Activated B cell treated with CpG ODN at 0.5 μM for 24 hours (primary cell): ENCODE data around the gene SELENOH. TPM values are rescaled to one million over a fixed set of nuclear protein-coding genes. Genes with fewer than 3 reads are reported as not detected.

Experiments
- ATAC-seq: fragments of 200-7000 bp; cut with Tn5 transposase; one replicate; pipeline ENCODE4 v1.10.0; 2021; ENCODE audit warnings: low read depth, mild to moderate bottlenecking, moderate library complexity
- CTCF ChIA-PET: fragments of 350-600 bp; sonication (Branson Sonifier 250); formaldehyde crosslinking; loops from one replicate; lab custom pipeline; 2021; ENCODE audit warnings: antibody characterized with exemption; lab: Charles Lee
- POLR2A ChIA-PET: fragments of 350-600 bp; sonication (Branson Sonifier 250); formaldehyde crosslinking; loops from one replicate; lab custom pipeline; 2021; ENCODE audit warnings: antibody characterized with exemption; lab: Charles Lee
- DNase-seq: peaks from one replicate; pipeline ENCODE4 v3.0.0; 2022
- H3K27ac Mint-ChIP-seq: one replicate; pipeline ENCODE4 v1.8.0; 2020; ENCODE audit warnings: mixed read lengths
- H3K27me3 Mint-ChIP-seq: one replicate; pipeline ENCODE4 v1.8.0; 2021; ENCODE audit warnings: mixed read lengths
- H3K36me3 Mint-ChIP-seq: one replicate; pipeline ENCODE4 v1.8.0; 2021; ENCODE audit warnings: low read depth, mixed read lengths
- H3K4me1 Mint-ChIP-seq: one replicate; pipeline ENCODE4 v1.8.0; 2021; ENCODE audit warnings: mixed read lengths
- H3K4me3 Mint-ChIP-seq: one replicate; pipeline ENCODE4 v1.8.0; 2020; ENCODE audit warnings: mild to moderate bottlenecking, mixed read lengths
- H3K9me3 Mint-ChIP-seq: one replicate; pipeline ENCODE4 v1.8.0; 2020; ENCODE audit warnings: mixed read lengths
- CTCF ChIP-seq: fragments of 200-600 bp; IDR thresholded peaks from one replicate; pipeline ENCODE4 v1.8.0; 2022; ENCODE audit warnings: antibody characterized with exemption, mild to moderate bottlenecking
- intact Hi-C: fragments of 100-400 bp; cut with micrococcal nuclease; formaldehyde crosslinking; loops from one replicate; pipeline ENCODE4 v1.15.1; 2024
- total RNA-seq: library from RNA; stranded (reverse); gene quantifications from 2 replicates; pipeline ENCODE4 v1.2.3, GENCODE V29; 2022

SELENOH gene
- total RNA-seq, 1 donor from 2014 or later: 210 TPM

- ChIA-PET CTCF (interaction anchor here (1.4 kb wide), 1 partner anchor 14 kb away, joined by 5 read pairs; no protein-coding TSS in a partner anchor), POLR2A (interaction anchor here (1.0 to 1.8 kb wide), 3 partner anchors 42 to 791 kb away, joined by 3 to 8 read pairs (median 5); partner anchors contain the start of gene SELENOH)
- H3K4me1 Mint-ChIP-seq: peaks cover 75% of the 10 kb centered on the region
- H3K4me3 Mint-ChIP-seq: peak overlapping the region; percentile 75
- DNase-seq: no peak
- no peak for ATAC-seq
- TF ChIP-seq CTCF: no peak
- intact Hi-C loops: no loop called here
- no peaks in the 10 kb centered on the region for H3K9me3 Mint-ChIP-seq
- peak overlapping the region; percentile 92 for H3K27ac Mint-ChIP-seq
- no peaks in the 10 kb centered on the region for H3K27me3 Mint-ChIP-seq
- H3K36me3 Mint-ChIP-seq: peaks cover 3% of the 10 kb centered on the region
Observed at GRCh38 chr11:57786436-57786835, 45.1 kb downstream of the SELENOH start.

GRCh38 chr11:57787006-57787604 lies 45.8 kb downstream of the SELENOH start:
- H3K27ac Mint-ChIP-seq: peak overlapping the region; percentile 92
- peaks cover 3% of the 10 kb centered on the region for H3K36me3 Mint-ChIP-seq
- intact Hi-C loops: no loop called here
- TF ChIP-seq CTCF: no peak
- DNase-seq: no peak
- H3K4me1 Mint-ChIP-seq: peaks cover 77% of the 10 kb centered on the region
- no peaks in the 10 kb centered on the region for H3K27me3 Mint-ChIP-seq
- ChIA-PET CTCF (interaction anchor here (1.4 kb wide), 1 partner anchor 13 kb away, joined by 5 read pairs; no protein-coding TSS in a partner anchor), POLR2A (interaction anchor here (1.1 kb wide), 1 partner anchor 46 kb away, joined by 8 read pairs; the partner anchor contains the start of gene SELENOH)
- H3K4me3 Mint-ChIP-seq: peak overlapping the region; percentile 35
- no peak for ATAC-seq
- H3K9me3 Mint-ChIP-seq: no peaks in the 10 kb centered on the region

- intact Hi-C loops: no loop called here
- ATAC-seq (no peak), DNase-seq (no peak)
- ChIA-PET POLR2A (interaction anchor here (0.7 kb wide), 1 partner anchor 76 kb away, joined by 3 read pairs; the partner anchor contains the start of gene MED19), CTCF (interaction anchor here (0.9 kb wide), 1 partner anchor 12 kb away, joined by 3 read pairs; no protein-coding TSS in a partner anchor)
- TF ChIP-seq CTCF: no peak
- peak overlapping the region; percentile 21 for H3K27ac Mint-ChIP-seq
- H3K36me3 Mint-ChIP-seq: peaks cover 5% of the 10 kb centered on the region
- peaks cover 77% of the 10 kb centered on the region for H3K4me1 Mint-ChIP-seq
- no peaks in the 10 kb centered on the region for H3K27me3 Mint-ChIP-seq
- H3K9me3 Mint-ChIP-seq: no peaks in the 10 kb centered on the region
- H3K4me3 Mint-ChIP-seq: no peak overlapping the region
Observed at GRCh38 chr11:57787920-57788702, 46.8 kb downstream of the SELENOH start.

GRCh38 chr11:57788703-57789088 lies 47.4 kb downstream of the SELENOH start:
- peaks cover 5% of the 10 kb centered on the region for H3K36me3 Mint-ChIP-seq
- ChIA-PET CTCF (interaction anchor here (0.9 kb wide), 1 partner anchor 12 kb away, joined by 3 read pairs; no protein-coding TSS in a partner anchor), POLR2A (interaction anchor here (0.7 kb wide), 1 partner anchor 77 kb away, joined by 3 read pairs; the partner anchor contains the start of gene MED19)
- no peak for DNase-seq
- no peak overlapping the region for H3K27ac Mint-ChIP-seq
- peaks cover 82% of the 10 kb centered on the region for H3K4me1 Mint-ChIP-seq
- no peaks in the 10 kb centered on the region for H3K27me3 Mint-ChIP-seq
- ATAC-seq: no peak
- no peaks in the 10 kb centered on the region for H3K9me3 Mint-ChIP-seq
- intact Hi-C loops: no loop called here
- no peak overlapping the region for H3K4me3 Mint-ChIP-seq
- no peak for TF ChIP-seq CTCF
